Activated CD4-positive, alpha-beta T cell treated with anti-CD3 and anti-CD28 coated beads, Interleukin-10, Interleukin-2, amounts not matched to agents 100 ng/mL and 50 ng/mL, durations not matched to agents 16 hours and 8 hours (primary cell): ENCODE data around the gene SMC5.
"Not testable (repeated sequence)": the region's sequence is repeated elsewhere in the genome, so short reads cannot be mapped to it uniquely, and the experiment has no call there.

Experiments
- DNase-seq: peaks from one replicate; pipeline ENCODE4 v3.0.0-alpha.2; 2020

Gene SMC5

GRCh38 chr9:70258692-70259511 lies at the start of gene SMC5:
Gene SMC5 (plus strand): TSS chr9:70258978. CDS start chr9:70259079, 101 bp downstream.
- peak; percentile 93 for DNase-seq

- DNase-seq: no peak
Observed at GRCh38 chr9:70217029-70217428, 41.7 kb upstream of the SMC5 start.

GRCh38 chr9:70218767-70219166 lies 40.0 kb upstream of the SMC5 start:
- no peak for DNase-seq

GRCh38 chr9:70220216-70220615 lies 38.6 kb upstream of the SMC5 start:
- DNase-seq: no peak

GRCh38 chr9:70222354-70222753 lies 36.4 kb upstream of the SMC5 start:
- DNase-seq: no peak

GRCh38 chr9:70228118-70228517 lies 30.7 kb upstream of the SMC5 start:
- no peak for DNase-seq

- no peak for DNase-seq
Observed at GRCh38 chr9:70228611-70229010, 30.2 kb upstream of the SMC5 start.

GRCh38 chr9:70229026-70229425 lies 29.8 kb upstream of the SMC5 start:
- no peak for DNase-seq

- no peak for DNase-seq
Observed at GRCh38 chr9:70229579-70229978, 29.2 kb upstream of the SMC5 start.

- no peak for DNase-seq
Observed at GRCh38 chr9:70232476-70232875, 26.3 kb upstream of the SMC5 start.

GRCh38 chr9:70234208-70234607 lies 24.6 kb upstream of the SMC5 start:
- not testable (repeated sequence) for DNase-seq

- not testable (repeated sequence) for DNase-seq
Observed at GRCh38 chr9:70245952-70246351, 12.8 kb upstream of the SMC5 start.

- DNase-seq: no peak
Observed at GRCh38 chr9:70250221-70250620, 8.6 kb upstream of the SMC5 start.

GRCh38 chr9:70255486-70255885 lies 3.3 kb upstream of the SMC5 start:
- DNase-seq: no peak

GRCh38 chr9:70256123-70256551 lies 2.6 kb upstream of the SMC5 start:
- no peak for DNase-seq

GRCh38 chr9:70257502-70257901 lies 1.3 kb upstream of the SMC5 start:
- no peak for DNase-seq

- peak; percentile 63 for DNase-seq
Observed at GRCh38 chr9:70257991-70258691, 637 bp upstream of the SMC5 start.

GRCh38 chr9:70259512-70259802 lies 679 bp downstream of the SMC5 start:
- DNase-seq: no peak

GRCh38 chr9:70260007-70260443 lies 1.2 kb downstream of the SMC5 start:
- DNase-seq: no peak

- no peak for DNase-seq
Observed at GRCh38 chr9:70260606-70261005, 1.8 kb downstream of the SMC5 start.

GRCh38 chr9:70261131-70261870 lies 2.5 kb downstream of the SMC5 start:
- no peak for DNase-seq

- DNase-seq: peak; percentile 62
Observed at GRCh38 chr9:70262366-70262765, 3.6 kb downstream of the SMC5 start.

- peak; percentile 17 for DNase-seq
Observed at GRCh38 chr9:70262948-70263347, 4.2 kb downstream of the SMC5 start.

- no peak for DNase-seq
Observed at GRCh38 chr9:70263421-70263820, 4.6 kb downstream of the SMC5 start.
